Sciatic nerve (tissue), 2 donors: Measurements from ENCODE around the gene CPT1C. TPM values are rescaled to one million over a fixed set of nuclear protein-coding genes. Genes with fewer than 3 reads are reported as not detected.
A peak's percentile ranks its signal among the peaks of the same experiment; 100 is the strongest.

ENCODE experiments used
- ATAC-seq: fragments of 200-7000 bp; cut with Tn5 transposase; one replicate; pipeline ENCODE4 v1.9.1; 2020; ENCODE audit warnings: mild to moderate bottlenecking, moderate library complexity
- DNase-seq: peaks from one replicate; pipeline ENCODE4 v3.0.0-alpha.2; 2020; ENCODE audit warnings: low spot score
- intact Hi-C: fragments of 100-400 bp; cut with DNase I; formaldehyde crosslinking; loops from one replicate; pipeline ENCODE4 v1.14.2; 2022
- total RNA-seq: library from RNA; stranded (reverse); fragmentation: NEBNext Ultra II Directional; extraction: Animal tissue kit (Norgen Biotek cat#: 25700); gene quantifications from one replicate; pipeline ENCODE4 v1.2.1, GENCODE V29; 2021
- donor health status: DM: no; HTN: no; CAD: no.
- donor health status: DM: no; HTN: no; CAD: no.

The CPT1C gene
- total RNA-seq, 1 donor from 2014 or later = 5.9 TPM

- intact Hi-C loops = loop anchor here (10.0 kb wide), 1 partner anchor 94 kb away; the partner anchor contains the start of genes NOSIP and PRRG2
- ATAC-seq (no peak), DNase-seq (no peak)
These were observed 11.7 kb upstream of the CPT1C start for GRCh38 chr19:49678985-49679770.

GRCh38 chr19:49679771-49680413 lies 11.0 kb upstream of the CPT1C start:
- ATAC-seq = no peak
- intact Hi-C loops = loop anchor here (10.0 kb wide), 1 partner anchor 95 kb away; the partner anchor contains the start of genes NOSIP and PRRG2
- DNase-seq = peak; percentile 61

- intact Hi-C loops = no loop called here
- ATAC-seq (peak; percentile 7), DNase-seq (peak; percentile 95)
These were observed 10.2 kb upstream of the CPT1C start for GRCh38 chr19:49680421-49681351.

GRCh38 chr19:49681830-49682229 lies 9.1 kb upstream of the CPT1C start:
- intact Hi-C loops = no loop called here
- DNase-seq (no peak), ATAC-seq (no peak)

- no peak for ATAC-seq
- no peak for DNase-seq
- intact Hi-C loops = no loop called here
These were observed 8.6 kb upstream of the CPT1C start for GRCh38 chr19:49682274-49682673.

GRCh38 chr19:49683814-49684250 lies 7.1 kb upstream of the CPT1C start:
- no peak for DNase-seq
- intact Hi-C loops = no loop called here
- no peak for ATAC-seq

- no peak for DNase-seq
- no peak for ATAC-seq
- intact Hi-C loops = no loop called here
These were observed 6.5 kb upstream of the CPT1C start for GRCh38 chr19:49684251-49684982.

GRCh38 chr19:49684983-49685553 lies 5.8 kb upstream of the CPT1C start:
- intact Hi-C loops = no loop called here
- ATAC-seq (no peak), DNase-seq (no peak)

GRCh38 chr19:49685845-49686332 lies 5.0 kb upstream of the CPT1C start:
- DNase-seq (no peak), ATAC-seq (no peak)
- intact Hi-C loops = no loop called here

- DNase-seq = no peak
- intact Hi-C loops = no loop called here
These were observed 4.3 kb upstream of the CPT1C start for GRCh38 chr19:49686503-49687088.

GRCh38 chr19:49687150-49687549 lies 3.8 kb upstream of the CPT1C start:
- no peak for DNase-seq
- intact Hi-C loops = no loop called here

More at GRCh38 chr19:49686503-49687088, 4.3 kb upstream of the CPT1C start:
- ATAC-seq = no peak

GRCh38 chr19:49687566-49688316 lies 3.2 kb upstream of the CPT1C start:
- no peak for DNase-seq
- intact Hi-C loops = no loop called here
- no peak for ATAC-seq

More at GRCh38 chr19:49687150-49687549, 3.8 kb upstream of the CPT1C start:
- ATAC-seq = no peak

- no peak for DNase-seq
- intact Hi-C loops = no loop called here
- ATAC-seq = no peak
These were observed 2.3 kb upstream of the CPT1C start for GRCh38 chr19:49688531-49689132.

GRCh38 chr19:49689133-49690078 lies 1.5 kb upstream of the CPT1C start, which contains the start of gene ADM5:
ADM5 (plus strand) TSS chr19:49689594; CDS start chr19:49689838, 244 bp downstream.
- ATAC-seq = peak; percentile 39
- no peak for DNase-seq
- intact Hi-C loops = no loop called here

GRCh38 chr19:49690079-49690655 lies 749 bp upstream of the CPT1C start:
- peak; percentile 7 for ATAC-seq
- intact Hi-C loops = no loop called here
- DNase-seq = no peak
